Measurements from ENCODE around the gene OR2T27. TPM values are rescaled to one million over a fixed set of nuclear protein-coding genes. Genes with fewer than 3 reads are reported as not detected.

Gene OR2T27
- total RNA-seq, 1 experiment from 2014 or later, result not detected

DNA sequence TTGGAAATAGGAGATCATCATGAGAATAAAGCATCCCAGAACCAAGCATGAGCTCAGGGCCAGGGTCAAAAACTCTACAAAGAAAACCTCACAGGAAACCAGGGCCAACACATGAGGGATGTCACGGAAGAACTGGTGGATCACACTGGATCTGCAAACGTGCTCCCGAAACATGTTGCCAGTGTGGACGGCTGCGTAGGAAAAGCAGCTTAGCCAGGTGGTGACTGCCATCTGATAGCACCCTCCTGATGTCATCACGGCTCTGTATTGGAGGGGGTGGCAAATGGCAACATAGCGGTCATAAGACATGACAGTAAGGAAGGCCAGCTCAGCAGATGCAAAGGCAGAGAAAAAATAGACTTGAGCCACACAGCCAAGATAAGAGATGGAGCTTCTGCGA is 26.3 kb upstream of the OR2T27 start:
- Histone ChIP-seq H3K9ac (ENCODE audit: low read length) (no peak overlapping the region), H3K4me2 (ENCODE audit: low read length) (no peak overlapping the region), H3K27me3 (ENCODE audit: insufficient read depth, low read length) (no peaks in the 10 kb centered on the region), H3K4me1 (ENCODE audit: control insufficient read depth in 1 of 2, insufficient read depth in 2 of 2, low read length in 2 of 2) (no peaks in the 10 kb centered on the region), H3K27ac (ENCODE audit: low read depth, low read length) (no peak overlapping the region), H3K9me2 (ENCODE audit: insufficient read depth) (no peaks in the 10 kb centered on the region), H4K20me1 (ENCODE audit: insufficient read depth) (no peaks in the 10 kb centered on the region), H3K36me3 (ENCODE audit: control insufficient read depth in 1 of 2, insufficient read depth in 2 of 2, low read length in 2 of 2) (no peaks in the 10 kb centered on the region), H2AFZ (ENCODE audit: low read depth, low read length, poor library complexity, severe bottlenecking) (no peak overlapping the region), H3K79me2 (ENCODE audit: insufficient read depth, low read length) (no peaks in the 10 kb centered on the region), H3K9me3 (ENCODE audit: control insufficient read depth in 1 of 2, insufficient read depth in 1 of 2, low read depth in 1 of 2, low read length in 2 of 2) (no peaks in the 10 kb centered on the region; a peak in 1 of 4 replicates), H3K4me3 (replicated peaks in 1 of 2; ENCODE audit: low read depth in 1 of 2, low read length in 2 of 2) (no peak overlapping the region)
- intact Hi-C loops (cut with micrococcal nuclease), result no loop called here
- BruUV-seq (replicated peaks), result no TSS peak
- CTCF ChIA-PET, result no interaction called here
- DNase-seq (ENCODE audit: low read depth, low spot score) (no peak), ATAC-seq (no peak)
- RAD21 ChIA-PET (ENCODE audit: low non-redundant PET in 1 of 2, low total read pairs in 2 of 2, uncharacterized antibody in 2 of 2, unreplicated experiment in 2 of 2), result no interaction called here
- POLR2A ChIA-PET, result no interaction called here
- TF ChIP-seq ZNF274 (IDR thresholded peaks at IDR 0.05; ENCODE audit: low read depth, low read length) (no peak), EGR1 (IDR thresholded peaks at IDR 0.05; ENCODE audit: low read depth) (no peak), MAX (IDR thresholded peaks at IDR 0.05) (no peak), JUND (IDR thresholded peaks at IDR 0.05) (no peak), ATF3 (IDR thresholded peaks at IDR 0.05) (no peak), FOSL1 (IDR thresholded peaks at IDR 0.05; ENCODE audit: low read depth) (no peak), REST (IDR thresholded peaks at IDR 0.05; ENCODE audit: low read depth) (no peak), CEBPB (IDR thresholded peaks at IDR 0.05; ENCODE audit: low read depth) (no peak), POLR2A (IDR thresholded peaks at IDR 0.05; ENCODE audit: borderline replicate concordance, extremely low read depth, insufficient read depth, insufficient read length) (no peak), EZH2phosphoT487 (IDR thresholded peaks at IDR 0.05; ENCODE audit: borderline replicate concordance) (no peak), SRF (IDR thresholded peaks at IDR 0.05; ENCODE audit: low read depth) (no peak)
- TF ChIP-seq, protein P1, sequence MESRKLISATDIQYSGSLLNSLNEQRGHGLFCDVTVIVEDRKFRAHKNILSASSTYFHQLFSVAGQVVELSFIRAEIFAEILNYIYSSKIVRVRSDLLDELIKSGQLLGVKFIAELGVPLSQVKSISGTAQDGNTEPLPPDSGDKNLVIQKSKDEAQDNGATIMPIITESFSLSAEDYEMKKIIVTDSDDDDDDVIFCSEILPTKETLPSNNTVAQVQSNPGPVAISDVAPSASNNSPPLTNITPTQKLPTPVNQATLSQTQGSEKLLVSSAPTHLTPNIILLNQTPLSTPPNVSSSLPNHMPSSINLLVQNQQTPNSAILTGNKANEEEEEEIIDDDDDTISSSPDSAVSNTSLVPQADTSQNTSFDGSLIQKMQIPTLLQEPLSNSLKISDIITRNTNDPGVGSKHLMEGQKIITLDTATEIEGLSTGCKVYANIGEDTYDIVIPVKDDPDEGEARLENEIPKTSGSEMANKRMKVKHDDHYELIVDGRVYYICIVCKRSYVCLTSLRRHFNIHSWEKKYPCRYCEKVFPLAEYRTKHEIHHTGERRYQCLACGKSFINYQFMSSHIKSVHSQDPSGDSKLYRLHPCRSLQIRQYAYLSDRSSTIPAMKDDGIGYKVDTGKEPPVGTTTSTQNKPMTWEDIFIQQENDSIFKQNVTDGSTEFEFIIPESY (IDR thresholded peaks at IDR 0.05; ENCODE audit: extremely low read depth, insufficient replicate concordance, low read length), result no peak

All from HCT116 (cell line).